HL-60 (cell line): Measurements from ENCODE around the gene FNDC3B.

Experiments used
- GABPA ChIP-seq: IDR thresholded peaks from 2 replicates; pipeline ENCODE4 v1.6.1; 2012; ENCODE audit warnings: low read depth
- POLR2AphosphoS5 ChIP-seq: IDR thresholded peaks from 2 replicates; pipeline ENCODE4 v1.6.1; 2012; ENCODE audit warnings: low read depth
- SPI1 ChIP-seq: IDR thresholded peaks from 2 replicates; pipeline ENCODE4 v1.6.1; 2012; ENCODE audit warnings: low read depth, mild to moderate bottlenecking, borderline replicate concordance
- TF ChIP-seq, protein P1 (sequence below): IDR thresholded peaks from 2 replicates; pipeline ENCODE4 v1.6.1; 2012; ENCODE audit warnings: low read depth; ENCODE audit not compliant: insufficient replicate concordance
- TF ChIP-seq, protein P2 (sequence below): IDR thresholded peaks from one replicate; pipeline ENCODE4 v1.5.1; 2011; ENCODE audit warnings: low read length, control low read depth, inconsistent platforms; ENCODE audit not compliant: insufficient read depth

DNA sequence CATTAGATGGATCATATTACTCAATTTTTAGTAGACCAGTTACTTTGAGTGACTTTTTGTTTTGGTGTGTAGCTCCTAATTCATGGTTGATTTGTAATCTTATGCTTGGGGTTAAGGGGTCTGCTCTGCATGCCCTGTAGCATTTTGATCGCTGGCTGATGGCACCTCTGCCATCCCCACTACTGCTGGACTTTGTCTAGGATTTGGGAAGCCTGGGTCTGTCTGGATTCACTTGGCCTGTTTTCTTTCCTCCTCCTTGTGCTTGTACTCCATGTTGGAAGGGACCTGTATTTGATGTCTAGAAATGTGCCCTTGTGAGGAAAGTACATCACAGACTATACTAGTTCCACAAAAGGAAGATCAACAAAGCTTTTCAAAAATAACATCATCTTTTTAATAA is 154.1 kb downstream of the FNDC3B start:
- TF ChIP-seq, protein P1, sequence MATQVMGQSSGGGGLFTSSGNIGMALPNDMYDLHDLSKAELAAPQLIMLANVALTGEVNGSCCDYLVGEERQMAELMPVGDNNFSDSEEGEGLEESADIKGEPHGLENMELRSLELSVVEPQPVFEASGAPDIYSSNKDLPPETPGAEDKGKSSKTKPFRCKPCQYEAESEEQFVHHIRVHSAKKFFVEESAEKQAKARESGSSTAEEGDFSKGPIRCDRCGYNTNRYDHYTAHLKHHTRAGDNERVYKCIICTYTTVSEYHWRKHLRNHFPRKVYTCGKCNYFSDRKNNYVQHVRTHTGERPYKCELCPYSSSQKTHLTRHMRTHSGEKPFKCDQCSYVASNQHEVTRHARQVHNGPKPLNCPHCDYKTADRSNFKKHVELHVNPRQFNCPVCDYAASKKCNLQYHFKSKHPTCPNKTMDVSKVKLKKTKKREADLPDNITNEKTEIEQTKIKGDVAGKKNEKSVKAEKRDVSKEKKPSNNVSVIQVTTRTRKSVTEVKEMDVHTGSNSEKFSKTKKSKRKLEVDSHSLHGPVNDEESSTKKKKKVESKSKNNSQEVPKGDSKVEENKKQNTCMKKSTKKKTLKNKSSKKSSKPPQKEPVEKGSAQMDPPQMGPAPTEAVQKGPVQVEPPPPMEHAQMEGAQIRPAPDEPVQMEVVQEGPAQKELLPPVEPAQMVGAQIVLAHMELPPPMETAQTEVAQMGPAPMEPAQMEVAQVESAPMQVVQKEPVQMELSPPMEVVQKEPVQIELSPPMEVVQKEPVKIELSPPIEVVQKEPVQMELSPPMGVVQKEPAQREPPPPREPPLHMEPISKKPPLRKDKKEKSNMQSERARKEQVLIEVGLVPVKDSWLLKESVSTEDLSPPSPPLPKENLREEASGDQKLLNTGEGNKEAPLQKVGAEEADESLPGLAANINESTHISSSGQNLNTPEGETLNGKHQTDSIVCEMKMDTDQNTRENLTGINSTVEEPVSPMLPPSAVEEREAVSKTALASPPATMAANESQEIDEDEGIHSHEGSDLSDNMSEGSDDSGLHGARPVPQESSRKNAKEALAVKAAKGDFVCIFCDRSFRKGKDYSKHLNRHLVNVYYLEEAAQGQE, result no peak
- TF ChIP-seq, protein P2, sequence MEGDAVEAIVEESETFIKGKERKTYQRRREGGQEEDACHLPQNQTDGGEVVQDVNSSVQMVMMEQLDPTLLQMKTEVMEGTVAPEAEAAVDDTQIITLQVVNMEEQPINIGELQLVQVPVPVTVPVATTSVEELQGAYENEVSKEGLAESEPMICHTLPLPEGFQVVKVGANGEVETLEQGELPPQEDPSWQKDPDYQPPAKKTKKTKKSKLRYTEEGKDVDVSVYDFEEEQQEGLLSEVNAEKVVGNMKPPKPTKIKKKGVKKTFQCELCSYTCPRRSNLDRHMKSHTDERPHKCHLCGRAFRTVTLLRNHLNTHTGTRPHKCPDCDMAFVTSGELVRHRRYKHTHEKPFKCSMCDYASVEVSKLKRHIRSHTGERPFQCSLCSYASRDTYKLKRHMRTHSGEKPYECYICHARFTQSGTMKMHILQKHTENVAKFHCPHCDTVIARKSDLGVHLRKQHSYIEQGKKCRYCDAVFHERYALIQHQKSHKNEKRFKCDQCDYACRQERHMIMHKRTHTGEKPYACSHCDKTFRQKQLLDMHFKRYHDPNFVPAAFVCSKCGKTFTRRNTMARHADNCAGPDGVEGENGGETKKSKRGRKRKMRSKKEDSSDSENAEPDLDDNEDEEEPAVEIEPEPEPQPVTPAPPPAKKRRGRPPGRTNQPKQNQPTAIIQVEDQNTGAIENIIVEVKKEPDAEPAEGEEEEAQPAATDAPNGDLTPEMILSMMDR, result no peak
- TF ChIP-seq POLR2AphosphoS5, result no peak
- TF ChIP-seq SPI1, result no peak
- no peak for TF ChIP-seq GABPA
